ENCODE measurements around the gene MICAL3.
A peak's percentile ranks its signal among the peaks of the same experiment; 100 is the strongest.

The MICAL3 gene

GRCh38 chr22:17861909-17862308 lies 162.5 kb downstream of the MICAL3 start:
- DNase-seq: no peak

DNA sequence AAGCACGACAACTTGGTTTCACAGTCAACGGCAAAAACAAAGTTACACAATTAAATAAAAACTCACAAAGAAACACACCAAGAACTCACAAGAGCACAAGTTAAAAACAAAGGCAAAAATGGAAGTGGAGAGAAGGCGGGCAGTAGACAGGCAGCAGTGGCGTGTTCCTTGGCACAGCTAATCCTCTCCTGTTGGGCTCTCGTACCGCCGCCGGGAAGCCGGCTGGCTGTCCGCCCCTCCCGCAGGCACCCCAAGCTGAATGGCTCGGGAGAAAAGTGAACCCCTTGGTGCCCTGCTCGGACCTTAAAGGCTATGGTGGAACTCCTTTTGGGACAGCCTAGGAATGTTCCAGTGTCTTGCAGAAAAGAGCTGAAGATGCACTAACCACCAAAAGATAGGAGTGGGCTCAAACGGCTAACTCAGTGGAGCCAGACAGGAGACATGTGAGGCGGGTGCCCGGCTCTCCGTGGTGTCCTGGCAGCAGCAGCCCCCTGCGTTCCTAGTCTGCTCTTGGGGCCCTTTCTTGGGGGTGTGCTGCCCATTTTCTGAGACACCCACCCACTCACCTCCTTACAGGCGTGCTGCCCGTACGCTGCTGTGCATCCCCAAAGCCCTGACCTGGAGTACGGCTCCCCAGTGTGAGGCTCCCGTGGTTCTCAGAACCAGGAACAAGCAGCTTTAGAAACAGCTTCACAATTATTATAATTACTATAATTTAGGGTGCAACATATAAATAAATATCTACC lies 164.0 kb downstream of the MICAL3 start:
- no peak for DNase-seq

DNA sequence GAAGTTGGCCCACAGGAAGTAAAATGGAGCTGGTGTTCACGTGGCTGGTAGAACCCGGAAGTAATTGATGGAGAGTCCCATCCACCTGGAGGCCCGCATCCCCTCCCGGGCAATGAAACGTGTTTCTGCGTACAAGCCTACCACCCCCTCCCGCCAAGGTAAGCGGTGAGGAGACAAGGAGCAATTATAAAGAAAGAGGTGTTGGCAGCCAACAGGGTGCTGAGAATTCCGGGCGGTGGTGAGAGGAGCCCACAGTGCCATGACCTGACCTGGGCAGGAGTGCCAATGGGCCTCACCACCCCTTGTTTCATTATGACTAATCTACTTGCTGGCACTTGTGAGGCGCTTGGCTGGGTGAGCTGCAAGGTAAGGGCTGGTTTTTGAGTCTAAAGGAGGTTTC lies 166.3 kb downstream of the MICAL3 start:
- no peak for DNase-seq

DNA sequence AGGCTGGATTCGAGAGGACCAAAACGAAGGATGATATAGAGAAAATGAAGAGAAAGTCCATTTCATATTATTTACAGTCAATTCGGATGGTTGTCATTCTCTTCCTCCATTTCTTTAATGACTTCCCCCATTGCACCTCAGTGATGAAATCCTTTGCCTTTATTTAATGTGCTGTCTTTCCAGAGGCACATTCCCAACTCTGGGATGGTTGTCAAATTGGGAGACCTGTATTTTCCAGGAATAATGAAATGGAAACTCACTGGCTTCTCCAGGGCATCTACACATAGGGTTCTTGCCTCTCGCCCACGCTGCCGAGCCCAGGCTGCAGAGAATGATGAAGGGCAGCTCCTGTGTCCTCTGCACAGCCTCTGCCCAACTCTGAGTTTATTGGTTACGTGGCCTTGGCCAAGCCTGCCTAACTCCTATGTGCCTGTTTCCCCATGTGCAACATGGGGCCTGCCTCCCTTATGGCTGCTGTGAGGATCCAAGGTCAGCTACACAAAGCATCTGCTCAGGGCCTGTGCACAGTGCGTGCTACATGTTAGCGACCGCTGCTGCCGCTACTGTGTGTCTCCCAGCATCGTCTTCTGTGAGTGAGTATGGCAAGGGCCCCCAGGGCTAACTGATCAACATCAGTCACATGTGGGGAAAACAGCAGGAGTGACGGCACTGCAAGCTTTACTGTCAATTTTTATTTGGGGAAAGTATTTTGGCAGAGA lies 168.6 kb downstream of the MICAL3 start:
- DNase-seq: no peak

- no peak for DNase-seq
Observed at GRCh38 chr22:17853073-17853472, 171.3 kb downstream of the MICAL3 start.

GRCh38 chr22:17851759-17852158 lies 172.6 kb downstream of the MICAL3 start:
- no peak for DNase-seq

DNA sequence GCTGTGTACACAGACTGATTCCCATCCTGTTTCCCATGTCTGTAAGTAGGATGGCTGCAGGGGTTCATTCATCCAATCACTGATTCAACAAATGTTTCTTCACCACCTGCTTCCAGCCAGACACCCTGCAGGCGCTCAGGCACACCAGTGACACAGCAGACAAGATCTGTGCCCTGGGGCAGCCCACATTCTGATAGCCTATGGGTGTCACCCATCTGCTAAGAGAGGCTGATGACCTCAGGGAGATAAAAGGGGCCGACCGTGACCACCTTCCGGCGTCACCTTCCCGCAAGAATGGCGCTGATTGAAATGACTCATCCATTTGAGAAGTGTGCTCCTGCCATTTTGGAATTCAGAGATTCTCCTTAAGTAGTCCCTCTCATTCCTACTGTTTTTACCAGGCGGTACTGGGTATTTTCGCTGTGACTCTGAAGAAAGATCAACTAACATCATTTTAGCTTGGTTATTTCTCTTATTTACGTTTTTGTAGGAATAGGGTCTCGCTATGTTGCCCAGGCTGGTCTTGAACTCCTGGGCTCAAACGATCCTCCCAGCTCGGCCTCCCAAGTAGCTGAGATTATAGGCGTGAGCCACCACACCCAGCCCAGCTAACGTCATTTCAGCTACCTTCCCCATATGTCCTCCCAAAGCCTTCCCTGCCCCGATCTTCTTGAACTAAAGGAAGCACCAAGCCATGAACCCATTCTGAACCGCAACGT lies 176.8 kb downstream of the MICAL3 start:
- DNase-seq: no peak

DNA sequence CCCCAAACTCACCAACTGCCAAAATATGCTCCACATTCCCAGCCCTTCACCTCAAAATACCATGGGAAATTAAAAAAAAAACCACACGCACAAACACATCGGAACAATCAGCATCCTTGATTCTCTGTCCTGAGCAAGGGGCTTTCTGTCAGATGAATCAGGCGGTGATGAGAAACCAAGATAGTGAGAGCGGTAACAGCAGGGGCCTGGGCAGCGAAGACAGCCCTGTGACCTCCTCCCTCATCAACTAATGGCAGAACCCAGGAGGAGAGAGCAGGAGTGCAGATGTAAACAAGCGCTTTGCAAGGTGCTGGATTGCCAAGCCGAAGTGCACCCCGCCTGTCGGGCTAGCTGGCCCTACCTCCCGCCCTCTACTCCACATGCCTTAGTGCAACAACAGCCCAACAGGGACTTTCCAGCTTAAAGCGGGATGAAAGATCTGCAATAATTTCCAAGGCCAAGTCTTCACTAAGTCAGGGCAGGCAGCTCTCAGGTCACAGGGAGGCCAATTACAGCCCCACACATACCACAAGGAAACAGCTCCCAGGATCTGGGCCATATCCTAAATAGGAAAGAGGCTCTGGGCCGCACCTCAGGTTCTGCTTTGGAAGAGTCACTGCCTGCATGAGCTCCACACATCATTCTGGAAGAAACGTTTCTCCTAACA lies 177.9 kb downstream of the MICAL3 start:
- no peak for DNase-seq

- DNase-seq: no peak
Observed at GRCh38 chr22:17845790-17846189, 178.6 kb downstream of the MICAL3 start.

DNA sequence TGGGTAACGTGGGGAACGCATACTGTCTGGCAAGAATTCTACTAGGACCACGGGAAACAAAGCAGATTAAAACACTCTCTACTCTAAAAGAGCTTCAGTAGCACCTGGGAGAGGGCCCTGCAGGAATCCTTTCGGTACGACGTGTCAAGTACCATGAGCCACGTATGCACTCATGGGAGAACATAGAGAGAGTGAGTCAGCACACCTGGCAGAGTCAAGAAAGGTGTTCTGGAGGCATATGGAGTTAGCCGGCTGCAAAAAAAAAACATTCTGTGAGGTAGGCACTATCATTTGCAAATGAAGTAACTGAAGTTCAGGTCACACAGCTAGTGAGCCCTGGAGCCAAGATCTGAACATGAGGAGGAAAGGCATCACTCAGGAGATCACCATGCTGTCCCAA lies 179.0 kb downstream of the MICAL3 start:
- DNase-seq: no peak

DNA sequence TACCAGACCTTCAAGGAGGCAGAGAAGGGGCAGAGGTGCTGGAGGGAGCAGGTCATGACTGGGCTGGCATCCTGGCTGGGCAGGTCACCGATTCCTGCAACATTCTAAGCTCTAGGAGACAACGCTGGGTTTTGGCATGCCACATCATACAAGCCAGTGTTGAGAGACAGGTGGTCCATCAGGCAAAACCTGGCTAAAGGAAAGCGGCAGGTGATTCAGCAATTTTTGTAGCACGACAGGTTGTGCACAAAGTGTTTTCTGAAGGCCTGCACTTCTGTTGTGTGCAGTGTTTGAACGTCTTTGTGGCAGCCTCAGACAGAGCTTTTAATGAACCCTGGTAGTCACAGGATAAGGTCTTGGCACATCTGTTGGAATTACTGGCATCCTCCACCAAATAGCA lies 180.2 kb downstream of the MICAL3 start:
- no peak for DNase-seq

- DNase-seq: no peak
Observed at GRCh38 chr22:17842386-17842785, 182.0 kb downstream of the MICAL3 start.

- DNase-seq: no peak
Observed at GRCh38 chr22:17841836-17842235, 182.5 kb downstream of the MICAL3 start.

DNA sequence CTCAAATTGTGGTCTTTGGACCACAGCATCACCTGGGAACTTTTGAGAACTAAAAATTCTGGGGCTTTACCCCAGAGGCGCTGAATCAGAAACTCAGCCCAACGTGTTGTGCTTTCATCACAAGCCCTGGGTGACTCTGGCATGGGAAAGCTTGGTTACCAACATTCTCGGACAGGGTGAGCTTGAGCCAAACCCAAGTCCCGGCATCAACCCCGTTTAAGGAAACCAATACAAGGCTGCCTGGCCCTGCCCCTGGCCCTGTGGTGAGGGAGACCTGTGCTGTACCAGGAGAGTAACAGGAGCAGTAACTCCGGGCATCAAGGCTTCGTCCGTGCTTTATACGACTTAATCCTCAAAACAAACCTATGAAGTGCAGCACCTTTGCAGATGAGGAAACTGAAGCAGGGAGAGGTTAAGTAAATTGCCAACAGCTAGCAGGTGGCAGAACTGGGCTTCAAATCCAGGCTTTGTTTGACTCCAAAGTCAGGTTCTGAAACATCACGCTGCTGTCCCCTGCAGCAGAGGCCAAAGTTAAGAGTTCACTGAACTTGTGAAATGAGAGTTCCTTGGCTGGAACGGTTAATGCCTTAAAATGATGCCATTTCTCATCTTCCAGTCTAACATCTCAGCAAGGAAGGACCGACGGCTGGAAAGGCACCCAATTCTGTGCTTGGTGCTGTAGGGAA lies 186.0 kb downstream of the MICAL3 start:
- DNase-seq: no peak

DNA sequence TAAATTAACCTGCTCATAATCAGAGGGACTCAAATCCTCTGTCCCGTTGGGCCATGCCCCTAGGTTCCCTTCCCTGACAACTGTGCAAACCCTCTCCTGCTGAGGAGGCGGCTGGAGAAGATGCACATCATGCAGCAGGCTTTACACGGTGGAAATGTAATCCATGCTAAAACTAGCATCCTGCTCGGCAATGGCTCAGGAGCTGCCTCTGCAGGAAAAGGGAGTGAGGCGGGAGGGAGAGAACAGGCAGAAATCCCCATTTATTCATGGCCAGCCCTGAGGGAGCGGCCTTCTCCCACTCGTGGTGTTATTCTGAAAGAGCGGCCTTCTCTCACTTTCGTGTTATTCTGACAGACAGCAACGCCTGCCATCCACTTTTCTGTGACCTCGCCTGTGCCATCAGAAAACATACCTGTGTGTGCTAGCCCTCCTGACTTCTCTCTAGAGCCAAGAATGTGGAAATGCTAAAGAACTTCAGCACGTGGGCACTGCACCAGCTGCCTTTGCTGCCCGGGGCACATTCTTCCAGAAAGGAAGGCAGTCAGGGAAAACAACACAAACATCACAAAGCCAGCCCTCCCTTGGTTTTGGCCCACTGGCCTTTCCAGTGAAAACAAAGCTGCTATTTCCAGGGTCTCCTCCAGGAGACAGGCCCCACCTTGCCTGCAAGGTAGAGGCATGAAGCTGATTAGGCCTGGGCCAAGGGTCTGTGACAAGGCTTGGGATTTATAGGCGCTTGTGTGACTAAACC lies 187.2 kb downstream of the MICAL3 start:
- no peak for DNase-seq

- no peak for DNase-seq
Observed at GRCh38 chr22:17835256-17835655, 189.1 kb downstream of the MICAL3 start.

GRCh38 chr22:17833489-17833888 lies 190.9 kb downstream of the MICAL3 start:
- no peak for DNase-seq

- DNase-seq: no peak
Observed at GRCh38 chr22:17832665-17833064, 191.7 kb downstream of the MICAL3 start.

DNA sequence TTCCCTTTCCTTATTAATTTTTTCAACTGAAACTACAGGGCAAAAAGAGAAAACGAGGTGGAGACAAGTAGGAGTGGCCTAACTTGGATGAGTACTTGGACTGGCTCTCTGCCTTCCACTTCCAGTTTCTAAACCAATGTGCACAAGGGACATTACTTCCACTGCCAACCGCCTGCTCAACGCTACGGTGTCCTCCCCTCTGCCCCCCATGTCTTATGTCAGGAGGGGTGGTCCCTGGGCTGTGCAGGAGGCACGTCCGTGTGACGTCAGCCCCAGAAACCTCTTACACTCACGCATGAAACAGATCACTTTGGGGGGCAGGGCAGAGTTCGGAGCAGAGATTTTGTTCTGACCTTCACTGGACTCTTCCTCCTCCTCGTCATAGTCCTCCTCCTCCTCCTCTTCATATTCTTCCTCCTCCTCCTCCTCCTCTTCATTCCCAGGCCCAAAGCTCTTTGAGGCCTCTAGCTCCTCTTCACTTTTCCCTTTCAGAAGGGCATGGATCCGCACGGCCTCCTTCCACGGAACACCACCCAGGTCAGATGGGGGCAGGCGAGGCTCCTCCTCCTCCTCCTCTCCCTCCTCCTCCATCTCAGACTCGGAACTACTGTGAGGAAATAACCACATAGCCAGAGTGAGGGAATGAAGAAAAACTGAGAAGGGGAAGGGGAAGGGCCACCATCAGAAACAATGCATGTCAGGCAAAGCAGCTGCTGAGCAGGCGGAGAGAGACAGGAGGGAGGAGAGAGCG lies 192.7 kb downstream of the MICAL3 start:
- DNase-seq: no peak

GRCh38 chr22:17830043-17830961 lies 194.1 kb downstream of the MICAL3 start:
- peak; percentile 26 for DNase-seq
